Measurements from ENCODE around the gene ZC3HAV1. TPM values are rescaled to one million over a fixed set of nuclear protein-coding genes. Genes with fewer than 3 reads are reported as not detected.

The ZC3HAV1 gene
- total and polyA plus RNA-seq, 9 of the 15 experiments (the other 6 are each of a cell fraction or from before 2014, with no cell fraction given), result 11.9 to 40.5 (median 23.9) TPM

GRCh38 chr7:139092090-139092796, 17.3 kb downstream of the ZC3HAV1 start (continued):
- TF ChIP-seq NBN (IDR thresholded peaks at IDR 0.05; ENCODE audit: low read depth) (no peak; the same call in 1 of the 2 replicates), STAT5B (CRISPR knock-in tag; IDR thresholded peaks at IDR 0.05) (peak; percentile 75), BMI1 (IDR thresholded peaks at IDR 0.05; ENCODE audit: low read length) (no peak), PCBP2 (IDR thresholded peaks at IDR 0.05; ENCODE audit: low read depth, low read length, poor library complexity, severe bottlenecking) (no peak), ZNF583 (CRISPR knock-in tag; IDR thresholded peaks at IDR 0.05) (peak; percentile 99), TEAD4 (IDR thresholded peaks at IDR 0.05; ENCODE audit: low read length) (peak; percentile 36; the same call in 1 of the 2 replicates), TEAD4 (CRISPR knock-in tag; IDR thresholded peaks at IDR 0.05; ENCODE audit: borderline replicate concordance) (no peak), ZNF23 (CRISPR knock-in tag; IDR thresholded peaks at IDR 0.05) (peak; percentile 95), SRSF9 (IDR thresholded peaks at IDR 0.05; ENCODE audit: borderline replicate concordance, low read depth, low read length) (no peak), FOXJ3 (CRISPR knock-in tag; IDR thresholded peaks at IDR 0.05) (no peak), CBX3 (IDR thresholded peaks at IDR 0.05; ENCODE audit: borderline replicate concordance in 1 of 2, low read length in 2 of 2) (no peak), HDAC2 (IDR thresholded peaks at IDR 0.05) (peak; percentile 61; the same call in 1 of the 2 replicates)
- TF ChIP-seq, protein P1, sequence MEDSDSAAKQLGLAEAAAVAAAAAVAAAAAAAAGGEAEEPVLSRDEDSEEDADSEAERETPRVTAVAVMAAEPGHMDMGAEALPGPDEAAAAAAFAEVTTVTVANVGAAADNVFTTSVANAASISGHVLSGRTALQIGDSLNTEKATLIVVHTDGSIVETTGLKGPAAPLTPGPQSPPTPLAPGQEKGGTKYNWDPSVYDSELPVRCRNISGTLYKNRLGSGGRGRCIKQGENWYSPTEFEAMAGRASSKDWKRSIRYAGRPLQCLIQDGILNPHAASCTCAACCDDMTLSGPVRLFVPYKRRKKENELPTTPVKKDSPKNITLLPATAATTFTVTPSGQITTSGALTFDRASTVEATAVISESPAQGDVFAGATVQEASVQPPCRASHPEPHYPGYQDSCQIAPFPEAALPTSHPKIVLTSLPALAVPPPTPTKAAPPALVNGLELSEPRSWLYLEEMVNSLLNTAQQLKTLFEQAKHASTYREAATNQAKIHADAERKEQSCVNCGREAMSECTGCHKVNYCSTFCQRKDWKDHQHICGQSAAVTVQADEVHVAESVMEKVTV (CRISPR knock-in tag; IDR thresholded peaks at IDR 0.05), result peak; percentile 65; the same call in 1 of the 2 replicates
- TF ChIP-seq, protein P2, sequence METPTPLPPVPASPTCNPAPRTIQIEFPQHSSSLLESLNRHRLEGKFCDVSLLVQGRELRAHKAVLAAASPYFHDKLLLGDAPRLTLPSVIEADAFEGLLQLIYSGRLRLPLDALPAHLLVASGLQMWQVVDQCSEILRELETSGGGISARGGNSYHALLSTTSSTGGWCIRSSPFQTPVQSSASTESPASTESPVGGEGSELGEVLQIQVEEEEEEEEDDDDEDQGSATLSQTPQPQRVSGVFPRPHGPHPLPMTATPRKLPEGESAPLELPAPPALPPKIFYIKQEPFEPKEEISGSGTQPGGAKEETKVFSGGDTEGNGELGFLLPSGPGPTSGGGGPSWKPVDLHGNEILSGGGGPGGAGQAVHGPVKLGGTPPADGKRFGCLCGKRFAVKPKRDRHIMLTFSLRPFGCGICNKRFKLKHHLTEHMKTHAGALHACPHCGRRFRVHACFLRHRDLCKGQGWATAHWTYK (CRISPR knock-in tag; IDR thresholded peaks at IDR 0.05), result peak; percentile 99
- TF ChIP-seq, protein P3, sequence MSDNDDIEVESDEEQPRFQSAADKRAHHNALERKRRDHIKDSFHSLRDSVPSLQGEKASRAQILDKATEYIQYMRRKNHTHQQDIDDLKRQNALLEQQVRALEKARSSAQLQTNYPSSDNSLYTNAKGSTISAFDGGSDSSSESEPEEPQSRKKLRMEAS (CRISPR knock-in tag; IDR thresholded peaks at IDR 0.05), result no peak
- TF ChIP-seq, protein P4, sequence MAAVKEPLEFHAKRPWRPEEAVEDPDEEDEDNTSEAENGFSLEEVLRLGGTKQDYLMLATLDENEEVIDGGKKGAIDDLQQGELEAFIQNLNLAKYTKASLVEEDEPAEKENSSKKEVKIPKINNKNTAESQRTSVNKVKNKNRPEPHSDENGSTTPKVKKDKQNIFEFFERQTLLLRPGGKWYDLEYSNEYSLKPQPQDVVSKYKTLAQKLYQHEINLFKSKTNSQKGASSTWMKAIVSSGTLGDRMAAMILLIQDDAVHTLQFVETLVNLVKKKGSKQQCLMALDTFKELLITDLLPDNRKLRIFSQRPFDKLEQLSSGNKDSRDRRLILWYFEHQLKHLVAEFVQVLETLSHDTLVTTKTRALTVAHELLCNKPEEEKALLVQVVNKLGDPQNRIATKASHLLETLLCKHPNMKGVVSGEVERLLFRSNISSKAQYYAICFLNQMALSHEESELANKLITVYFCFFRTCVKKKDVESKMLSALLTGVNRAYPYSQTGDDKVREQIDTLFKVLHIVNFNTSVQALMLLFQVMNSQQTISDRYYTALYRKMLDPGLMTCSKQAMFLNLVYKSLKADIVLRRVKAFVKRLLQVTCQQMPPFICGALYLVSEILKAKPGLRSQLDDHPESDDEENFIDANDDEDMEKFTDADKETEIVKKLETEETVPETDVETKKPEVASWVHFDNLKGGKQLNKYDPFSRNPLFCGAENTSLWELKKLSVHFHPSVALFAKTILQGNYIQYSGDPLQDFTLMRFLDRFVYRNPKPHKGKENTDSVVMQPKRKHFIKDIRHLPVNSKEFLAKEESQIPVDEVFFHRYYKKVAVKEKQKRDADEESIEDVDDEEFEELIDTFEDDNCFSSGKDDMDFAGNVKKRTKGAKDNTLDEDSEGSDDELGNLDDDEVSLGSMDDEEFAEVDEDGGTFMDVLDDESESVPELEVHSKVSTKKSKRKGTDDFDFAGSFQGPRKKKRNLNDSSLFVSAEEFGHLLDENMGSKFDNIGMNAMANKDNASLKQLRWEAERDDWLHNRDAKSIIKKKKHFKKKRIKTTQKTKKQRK (IDR thresholded peaks at IDR 0.05; ENCODE audit: borderline replicate concordance, low read depth, low read length), result no peak
- TF ChIP-seq, protein P5, sequence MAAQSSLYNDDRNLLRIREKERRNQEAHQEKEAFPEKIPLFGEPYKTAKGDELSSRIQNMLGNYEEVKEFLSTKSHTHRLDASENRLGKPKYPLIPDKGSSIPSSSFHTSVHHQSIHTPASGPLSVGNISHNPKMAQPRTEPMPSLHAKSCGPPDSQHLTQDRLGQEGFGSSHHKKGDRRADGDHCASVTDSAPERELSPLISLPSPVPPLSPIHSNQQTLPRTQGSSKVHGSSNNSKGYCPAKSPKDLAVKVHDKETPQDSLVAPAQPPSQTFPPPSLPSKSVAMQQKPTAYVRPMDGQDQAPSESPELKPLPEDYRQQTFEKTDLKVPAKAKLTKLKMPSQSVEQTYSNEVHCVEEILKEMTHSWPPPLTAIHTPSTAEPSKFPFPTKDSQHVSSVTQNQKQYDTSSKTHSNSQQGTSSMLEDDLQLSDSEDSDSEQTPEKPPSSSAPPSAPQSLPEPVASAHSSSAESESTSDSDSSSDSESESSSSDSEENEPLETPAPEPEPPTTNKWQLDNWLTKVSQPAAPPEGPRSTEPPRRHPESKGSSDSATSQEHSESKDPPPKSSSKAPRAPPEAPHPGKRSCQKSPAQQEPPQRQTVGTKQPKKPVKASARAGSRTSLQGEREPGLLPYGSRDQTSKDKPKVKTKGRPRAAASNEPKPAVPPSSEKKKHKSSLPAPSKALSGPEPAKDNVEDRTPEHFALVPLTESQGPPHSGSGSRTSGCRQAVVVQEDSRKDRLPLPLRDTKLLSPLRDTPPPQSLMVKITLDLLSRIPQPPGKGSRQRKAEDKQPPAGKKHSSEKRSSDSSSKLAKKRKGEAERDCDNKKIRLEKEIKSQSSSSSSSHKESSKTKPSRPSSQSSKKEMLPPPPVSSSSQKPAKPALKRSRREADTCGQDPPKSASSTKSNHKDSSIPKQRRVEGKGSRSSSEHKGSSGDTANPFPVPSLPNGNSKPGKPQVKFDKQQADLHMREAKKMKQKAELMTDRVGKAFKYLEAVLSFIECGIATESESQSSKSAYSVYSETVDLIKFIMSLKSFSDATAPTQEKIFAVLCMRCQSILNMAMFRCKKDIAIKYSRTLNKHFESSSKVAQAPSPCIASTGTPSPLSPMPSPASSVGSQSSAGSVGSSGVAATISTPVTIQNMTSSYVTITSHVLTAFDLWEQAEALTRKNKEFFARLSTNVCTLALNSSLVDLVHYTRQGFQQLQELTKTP (IDR thresholded peaks at IDR 0.05; ENCODE audit: low read depth in 1 of 2, partially characterized antibody in 2 of 2), result peak in 1 of 2 experiments; percentile 66

All from K562 (cell line).